Ectodermal cell (in vitro differentiated cells): Measurements from ENCODE around the gene DHRS1.

Experiments
- H3K27ac ChIP-seq: 2 replicates; pipeline ENCODE4 v1.7.0; 2013; ENCODE audit warnings: mild to moderate bottlenecking, low read depth, low read length; ENCODE audit not compliant: insufficient read depth, poor library complexity, severe bottlenecking
- H3K27me3 ChIP-seq: 2 replicates; pipeline ENCODE4 v1.7.0; 2013; ENCODE audit warnings: mild to moderate bottlenecking, low read length; ENCODE audit not compliant: insufficient read depth, control insufficient read depth, poor library complexity, severe bottlenecking
- H3K36me3 ChIP-seq: one replicate; pipeline ENCODE4 v1.7.0; 2013; ENCODE audit warnings: low read length; ENCODE audit not compliant: control insufficient read depth, insufficient read depth
- H3K4me1 ChIP-seq: one replicate; pipeline ENCODE4 v1.7.0; 2013; ENCODE audit warnings: low read length; ENCODE audit not compliant: control insufficient read depth, insufficient read depth
- H3K4me3 ChIP-seq: 2 replicates; pipeline ENCODE4 v1.7.0; 2013; ENCODE audit warnings: low read depth, low read length, control low read depth; ENCODE audit not compliant: insufficient read depth
- H3K9me3 ChIP-seq: 2 replicates; pipeline ENCODE4 v1.7.0; 2013; ENCODE audit warnings: mild to moderate bottlenecking, low read length, moderate library complexity; ENCODE audit not compliant: control insufficient read depth
- WGBS, 2 experiments: methylation state at CpG; one replicate each; pipeline ENCODE4 v1.1.7; 2013; ENCODE audit warnings: missing lambda C conversion rate in 2 of 2; 5-methylcytosine and 5-hydroxymethylcytosine counted together

DHRS1 gene

DNA sequence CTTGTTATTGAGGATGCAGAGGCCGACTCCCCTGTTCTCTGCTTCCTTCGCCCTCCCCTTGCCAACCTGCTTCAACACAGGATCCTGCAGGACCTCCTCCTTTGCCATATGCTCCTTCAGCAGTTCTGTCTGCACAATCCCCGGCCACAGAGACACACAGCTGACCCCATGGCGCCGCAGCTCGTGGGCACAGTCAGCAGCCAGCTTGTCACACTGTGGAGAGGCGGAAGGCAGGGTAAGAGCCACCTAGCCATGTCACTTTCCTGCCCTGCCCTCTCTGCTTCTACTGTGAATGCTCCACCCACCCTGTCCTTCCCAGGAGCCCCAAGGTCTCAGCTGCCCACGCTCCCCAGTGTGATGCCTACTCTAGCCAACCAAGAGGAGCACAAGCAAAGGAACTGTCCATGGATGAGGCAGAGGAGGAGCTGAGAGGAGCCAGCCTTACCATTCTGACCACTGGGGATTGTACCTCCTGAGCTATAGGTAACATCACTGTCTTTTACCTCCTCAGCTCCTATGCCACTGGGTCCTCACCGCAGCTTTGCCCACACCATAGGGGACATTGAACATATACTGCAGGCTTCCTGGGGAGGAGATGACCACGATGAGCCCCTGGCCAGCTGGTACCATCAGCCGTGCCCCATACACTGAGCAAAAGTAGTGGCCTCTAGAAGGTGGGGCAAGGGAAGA, 7.3 kb downstream of the DHRS1 start:
- Histone ChIP-seq H3K9me3 (no peaks in the 10 kb centered on the region), H3K27ac (no peak overlapping the region), H3K27me3 (no peaks in the 10 kb centered on the region), H3K4me1 (no peaks in the 10 kb centered on the region), H3K36me3 (peaks cover 5% of the 10 kb centered on the region), H3K4me3 (no peak overlapping the region)
- WGBS, 2 experiments = 93 to 94% methylated on average over 11 of the region's 11 CpGs

DNA sequence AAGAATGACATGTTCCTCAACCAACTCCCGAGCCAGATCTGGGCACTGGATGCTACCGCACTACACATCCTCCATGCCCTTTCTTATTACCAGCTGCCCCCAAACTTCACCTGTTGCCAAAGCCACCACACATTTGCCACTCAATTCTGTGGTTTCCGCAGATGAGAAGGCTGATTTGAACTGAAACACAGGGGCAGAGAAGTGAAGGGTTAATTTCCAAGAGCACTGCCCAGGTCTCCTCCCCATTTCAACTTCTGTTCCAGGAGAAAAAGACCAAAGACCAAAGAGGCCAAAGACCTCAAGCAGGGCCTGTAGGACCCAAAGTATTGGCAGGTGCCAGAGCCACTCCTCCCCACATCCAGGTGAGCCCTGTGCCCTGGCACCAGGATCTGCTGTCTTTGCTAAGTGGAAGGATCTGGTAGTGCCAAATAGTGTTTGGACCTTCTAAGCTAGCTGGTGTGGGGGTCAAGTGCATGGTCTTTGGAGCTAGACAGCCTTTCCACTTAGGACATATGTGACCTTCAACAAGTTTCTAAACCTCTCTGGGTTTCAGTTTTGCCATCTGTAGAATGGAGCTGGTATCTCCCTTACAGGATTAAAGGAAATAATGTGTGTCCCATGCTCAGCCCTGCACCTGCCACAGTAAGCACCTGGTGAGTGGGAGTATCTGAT, 8.0 kb downstream of the DHRS1 start:
- Histone ChIP-seq H3K36me3 (peaks cover 5% of the 10 kb centered on the region), H3K27ac (no peak overlapping the region), H3K9me3 (no peaks in the 10 kb centered on the region), H3K4me1 (no peaks in the 10 kb centered on the region), H3K4me3 (no peak overlapping the region), H3K27me3 (no peaks in the 10 kb centered on the region)
- 94 to 96% methylated on average over 3 of the region's 3 CpGs for WGBS, 2 experiments

DNA sequence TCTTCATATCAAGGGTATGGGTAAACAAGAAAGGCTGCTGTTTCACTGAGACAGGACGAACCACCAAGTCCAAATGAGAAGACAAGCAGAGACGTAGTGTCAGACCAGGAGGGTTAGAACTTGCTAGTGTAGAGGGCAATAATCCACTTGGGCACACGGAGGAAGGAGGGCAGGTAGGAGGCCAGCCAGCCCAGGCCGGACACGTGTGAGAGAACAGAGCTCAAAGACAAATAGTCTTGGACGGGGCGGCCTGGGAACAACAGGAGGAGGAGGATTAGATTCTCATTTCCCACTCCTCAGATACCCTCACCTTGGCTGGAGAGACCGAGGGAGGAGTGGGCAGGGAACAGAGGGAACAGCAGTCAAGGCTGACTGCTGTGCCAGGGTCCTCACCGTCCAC, 8.8 kb downstream of the DHRS1 start:
- Histone ChIP-seq H3K27ac (no peak overlapping the region), H3K4me1 (no peaks in the 10 kb centered on the region), H3K4me3 (no peak overlapping the region), H3K27me3 (no peaks in the 10 kb centered on the region), H3K36me3 (no peaks in the 10 kb centered on the region), H3K9me3 (no peaks in the 10 kb centered on the region)
- 93 to 94% methylated on average over 8 to 9 of the region's 9 CpGs for WGBS, 2 experiments

DNA sequence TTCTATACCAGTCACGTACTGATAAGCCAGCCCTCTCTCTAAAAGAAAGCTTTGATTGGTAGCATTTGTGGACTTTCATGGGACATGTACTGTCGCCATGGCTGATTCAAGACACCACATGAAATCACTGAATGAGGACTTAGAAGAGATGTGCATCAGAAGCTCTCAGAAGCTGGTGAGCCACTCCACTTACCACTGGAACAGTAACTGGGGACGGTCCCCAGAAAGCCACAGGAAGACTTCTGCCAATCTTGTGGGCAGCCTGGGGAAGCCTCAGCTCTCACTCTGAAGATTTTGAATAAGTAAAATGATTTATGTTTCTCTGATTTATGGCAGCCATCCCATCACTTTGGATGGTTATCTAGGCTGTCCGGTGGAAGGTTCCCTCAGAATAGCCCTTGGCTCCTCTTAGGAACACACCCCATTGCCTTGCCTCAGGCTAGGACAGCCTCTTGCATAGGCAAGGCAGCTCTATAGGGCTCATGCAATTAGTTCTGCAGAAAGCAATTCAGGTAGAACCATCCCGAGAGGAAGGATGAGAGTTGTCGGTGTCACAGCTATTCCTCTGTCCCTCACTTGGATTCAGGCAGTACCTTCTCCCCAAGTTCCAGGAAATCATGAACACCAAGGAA, 9.8 kb downstream of the DHRS1 start:
- Histone ChIP-seq H3K4me1 (no peaks in the 10 kb centered on the region), H3K9me3 (no peaks in the 10 kb centered on the region), H3K27me3 (no peaks in the 10 kb centered on the region), H3K36me3 (no peaks in the 10 kb centered on the region), H3K4me3 (no peak overlapping the region), H3K27ac (no peak overlapping the region)
- WGBS, 2 experiments = 75 to 80% methylated on average over 6 of the region's 6 CpGs

DNA sequence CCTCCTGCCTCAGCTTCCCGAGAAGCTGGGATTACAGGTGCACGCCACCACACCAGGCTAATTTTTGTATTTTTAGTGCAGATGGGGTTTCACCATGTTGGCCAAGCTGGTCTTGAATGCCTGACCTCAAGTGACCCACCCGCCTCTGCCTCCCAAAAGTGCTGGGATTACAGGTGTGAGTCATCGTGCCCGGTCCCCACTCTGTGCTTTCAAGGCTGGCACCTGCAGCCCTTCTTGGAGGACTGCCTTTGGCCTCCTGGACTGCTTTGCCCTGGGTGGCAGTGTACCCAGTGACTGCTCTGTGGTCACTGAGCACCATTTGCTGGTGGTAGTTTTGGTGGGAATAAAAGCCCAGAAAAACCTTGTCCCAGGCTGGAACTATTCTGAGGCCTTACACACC, 12.6 kb downstream of the DHRS1 start:
- WGBS, 2 experiments = 88 to 94% methylated on average over 5 of the region's 5 CpGs
- H3K27ac ChIP-seq = no peak overlapping the region
- no peaks in the 10 kb centered on the region for H3K4me1 ChIP-seq
- no peaks in the 10 kb centered on the region for H3K9me3 ChIP-seq
- no peaks in the 10 kb centered on the region for H3K27me3 ChIP-seq
- H3K4me3 ChIP-seq = no peak overlapping the region
- H3K36me3 ChIP-seq = no peaks in the 10 kb centered on the region

DNA sequence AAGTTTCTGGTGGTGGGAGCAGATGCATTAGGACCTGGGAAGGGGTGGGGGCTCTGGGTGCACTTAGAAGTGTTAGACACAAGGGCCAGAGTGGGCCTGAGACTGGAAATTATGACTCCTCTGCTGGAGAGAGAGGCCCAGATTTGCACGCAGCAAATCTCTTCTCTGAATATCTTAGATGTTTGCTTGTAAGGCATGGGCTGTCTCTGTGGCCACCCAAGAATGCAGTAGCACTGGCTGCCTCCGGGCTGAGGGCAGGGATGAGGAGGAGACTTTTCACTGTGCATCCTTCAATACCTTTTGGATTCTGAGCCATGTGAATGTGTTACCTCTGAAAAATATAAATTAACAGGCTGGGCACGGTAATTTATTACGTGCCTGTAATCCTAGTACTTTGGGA, 14.2 kb downstream of the DHRS1 start:
- H3K9me3 ChIP-seq = no peaks in the 10 kb centered on the region
- no peak overlapping the region for H3K27ac ChIP-seq
- no peak overlapping the region for H3K4me3 ChIP-seq
- H3K36me3 ChIP-seq = no peaks in the 10 kb centered on the region
- 92 to 95% methylated on average over 4 of the region's 4 CpGs for WGBS, 2 experiments
- no peaks in the 10 kb centered on the region for H3K4me1 ChIP-seq
- H3K27me3 ChIP-seq = no peaks in the 10 kb centered on the region

DNA sequence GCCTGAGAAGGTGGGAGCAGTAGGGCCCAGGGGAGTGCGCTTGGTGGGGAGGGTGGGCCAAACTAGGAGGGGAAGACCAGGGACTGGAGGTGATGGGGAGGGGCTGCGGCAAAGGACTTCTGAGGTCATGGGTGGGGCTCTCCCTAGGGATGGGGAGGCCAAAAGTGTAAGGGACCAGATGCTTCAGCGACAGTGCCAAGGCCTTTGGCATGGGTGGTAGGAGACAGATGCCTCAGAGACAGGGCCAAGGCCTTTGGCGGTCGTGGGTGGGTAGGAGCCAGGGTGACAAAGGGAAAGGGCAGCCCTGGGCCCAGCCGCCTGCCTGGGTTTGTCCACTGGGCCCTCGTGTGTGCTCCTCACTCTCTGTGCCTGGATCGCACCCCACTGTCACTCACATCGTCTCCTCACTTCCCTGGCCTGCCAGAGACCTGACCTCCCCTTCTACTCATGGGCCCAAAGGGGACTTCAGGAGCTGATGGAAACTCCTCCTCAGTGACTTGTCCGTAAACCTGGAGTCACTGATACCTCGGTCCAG, 15.0 kb downstream of the DHRS1 start:
- 82 to 83% methylated on average over 11 of the region's 11 CpGs for WGBS, 2 experiments
- H3K4me1 ChIP-seq = no peaks in the 10 kb centered on the region

DNA sequence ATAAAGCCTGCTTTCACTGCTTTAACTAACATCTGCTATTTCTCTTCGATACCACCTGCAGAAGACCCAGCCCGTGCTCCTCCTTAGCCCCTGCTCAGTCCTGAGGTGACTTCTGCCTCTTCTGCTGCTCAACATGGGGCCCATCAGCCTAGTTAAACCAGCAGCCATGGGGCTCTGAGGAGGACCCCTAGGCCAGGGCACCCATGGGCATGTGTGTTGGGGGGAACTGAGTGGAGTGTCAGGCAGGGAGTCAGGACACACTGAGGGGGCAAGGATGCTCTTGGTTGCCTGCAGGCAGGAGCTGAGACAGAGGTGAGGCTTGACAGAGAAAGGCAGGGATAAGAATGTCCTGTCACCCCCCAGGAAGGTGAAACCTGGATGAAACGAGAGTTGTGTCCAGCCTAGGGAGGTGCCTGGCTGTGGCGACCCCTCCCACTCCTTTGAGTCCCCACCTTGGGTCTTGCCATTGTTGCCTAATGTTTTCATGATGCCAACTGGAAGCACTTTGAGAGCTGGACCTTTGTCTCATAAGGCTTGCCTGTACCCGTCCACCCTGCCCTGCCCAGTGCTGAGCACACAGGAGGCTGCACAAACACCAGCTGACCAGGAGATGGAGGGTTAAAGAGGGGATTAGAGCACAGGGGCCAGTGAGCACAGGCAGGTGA, 15.7 kb downstream of the DHRS1 start:
- Histone ChIP-seq H3K27me3 (no peaks in the 10 kb centered on the region), H3K9me3 (no peaks in the 10 kb centered on the region), H3K36me3 (no peaks in the 10 kb centered on the region), H3K4me3 (no peak overlapping the region), H3K4me1 (no peaks in the 10 kb centered on the region), H3K27ac (no peak overlapping the region)
- WGBS, 2 experiments = 89 to 90% methylated on average over 5 of the region's 5 CpGs

More for the DNA sequence above, 15.0 kb downstream of the DHRS1 start:
- Histone ChIP-seq H3K9me3 (no peaks in the 10 kb centered on the region), H3K4me3 (no peak overlapping the region), H3K27ac (no peak overlapping the region), H3K36me3 (no peaks in the 10 kb centered on the region), H3K27me3 (no peaks in the 10 kb centered on the region)

DNA sequence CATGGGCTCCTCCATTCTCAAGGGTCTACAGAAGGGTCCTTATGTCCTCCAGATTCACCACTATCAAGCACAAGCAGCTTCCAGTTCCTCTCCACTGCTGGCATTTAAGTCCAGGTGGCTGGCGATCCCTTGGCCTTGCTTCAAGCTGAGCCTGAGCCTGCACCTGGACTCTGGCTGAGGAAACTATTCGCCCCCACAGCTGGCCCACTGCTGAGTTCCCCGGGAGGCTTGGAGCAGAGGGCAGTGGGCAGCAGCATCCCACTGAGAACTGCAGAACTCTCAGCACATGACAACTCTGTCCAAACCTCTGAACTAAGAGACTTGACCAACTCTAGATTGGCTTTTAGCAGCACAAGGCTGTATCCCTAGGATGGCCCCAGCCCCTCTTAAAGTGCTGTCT, 16.8 kb downstream of the DHRS1 start:
- H3K27ac ChIP-seq = no peak overlapping the region
- no peaks in the 10 kb centered on the region for H3K4me1 ChIP-seq
- H3K36me3 ChIP-seq = no peaks in the 10 kb centered on the region
- 85% methylated on average over 3 of the region's 3 CpGs for WGBS, 2 experiments
- H3K27me3 ChIP-seq = no peaks in the 10 kb centered on the region
- H3K4me3 ChIP-seq = no peak overlapping the region
- no peaks in the 10 kb centered on the region for H3K9me3 ChIP-seq

DNA sequence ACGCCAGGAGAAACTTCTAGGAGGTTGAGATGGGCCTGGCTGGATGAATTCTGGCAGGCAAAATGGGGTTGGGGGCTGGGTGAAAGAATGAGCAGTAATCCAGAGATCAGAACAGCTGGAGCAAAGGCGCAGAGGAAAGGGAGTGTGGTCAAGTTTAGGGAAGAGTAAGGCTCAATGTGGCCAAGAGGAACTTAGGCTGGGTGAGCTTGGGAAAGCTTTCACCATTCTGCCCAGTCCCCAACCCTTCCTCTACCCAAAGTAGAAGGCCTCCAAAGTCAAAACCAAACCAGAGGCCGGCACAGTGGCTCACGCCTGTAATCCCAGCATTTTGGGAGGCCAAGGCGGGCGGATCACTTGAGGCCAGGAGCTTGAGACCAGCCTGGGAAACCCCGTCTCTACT, 17.9 kb downstream of the DHRS1 start:
- Histone ChIP-seq H3K27me3 (no peaks in the 10 kb centered on the region), H3K27ac (no peak overlapping the region), H3K9me3 (no peaks in the 10 kb centered on the region), H3K36me3 (no peaks in the 10 kb centered on the region), H3K4me1 (no peaks in the 10 kb centered on the region), H3K4me3 (no peak overlapping the region)
- WGBS, 2 experiments = 88 to 93% methylated on average over 7 of the region's 7 CpGs
